SK-N-SH (cell line): Measurements from ENCODE around the gene SETD1A.

Experiments used
- CTCF ChIP-seq: fragments of 200-600 bp; sonication (generic); IDR thresholded peaks from 2 replicates; pipeline ENCODE4 v1.6.1; 2017; ENCODE audit warnings: antibody characterized with exemption, mild to moderate bottlenecking, moderate library complexity
- EP300 ChIP-seq, 2 experiments: IDR thresholded peaks; 2 replicates each; pipeline versions ENCODE4 v1.4.0 to v1.6.1; 2012; ENCODE audit warnings: borderline replicate concordance in 1 of 2, low read depth in 1 of 2, low read length in 1 of 2
- FOXJ3 ChIP-seq: sonication (generic); formaldehyde crosslinking; IDR thresholded peaks from 2 replicates; pipeline ENCODE4 v1.5.1; 2020; ENCODE audit warnings: mild to moderate bottlenecking, missing genetic modification reagents
- JUND ChIP-seq: IDR thresholded peaks from 2 replicates; pipeline ENCODE4 v1.4.0; 2012
- MEF2A ChIP-seq: IDR thresholded peaks from 2 replicates; pipeline ENCODE4 v1.4.0; 2012; ENCODE audit warnings: low read depth, borderline replicate concordance
- POLR2AphosphoS5 ChIP-seq: IDR thresholded peaks from 2 replicates; pipeline ENCODE4 v1.6.1; 2012; ENCODE audit warnings: low read depth, low read length
- RFX5 ChIP-seq: IDR thresholded peaks from 2 replicates; pipeline ENCODE4 v1.6.1; 2012; ENCODE audit warnings: mild to moderate bottlenecking, improper control_type of control experiment, low read length
- SIN3A ChIP-seq: IDR thresholded peaks from 2 replicates; pipeline ENCODE4 v1.6.1; 2012; ENCODE audit warnings: low read depth, mild to moderate bottlenecking, low read length, moderate library complexity, borderline replicate concordance
- TAF1 ChIP-seq: IDR thresholded peaks from 2 replicates; pipeline ENCODE4 v1.6.1; 2012; ENCODE audit warnings: low read depth, mild to moderate bottlenecking, low read length, moderate library complexity, borderline replicate concordance

- no peak for TF ChIP-seq JUND
- TF ChIP-seq FOXJ3 (CRISPR knock-in tag): no peak
- TF ChIP-seq SIN3A: no peak
- no peak for TF ChIP-seq POLR2AphosphoS5
- TF ChIP-seq CTCF: no peak
- no peak for TF ChIP-seq TAF1
- TF ChIP-seq EP300 (IDR thresholded peaks at IDR 0.05; ENCODE audit: borderline replicate concordance in 1 of 2, low read depth in 1 of 2, low read length in 1 of 2): no peak
- TF ChIP-seq RFX5: no peak
- TF ChIP-seq MEF2A: no peak
Observed at GRCh38 chr16:30925995-30926811, 31.4 kb upstream of the SETD1A start.
